BLaER1 treated with 17β-estradiol and CSF1 and Interleukin-3, amounts not matched to agents 10 nM and 100 nM (cell line): Measurements from ENCODE around the gene PLA2G4D.

Source experiments
- H3K27ac ChIP-seq, 11 experiments: shearing (Covaris generic); formaldehyde crosslinking; 2 replicates each; pipeline ENCODE4 v1.8.1; 2022
- H3K27me3 ChIP-seq, 11 experiments: shearing (Covaris generic); formaldehyde crosslinking; 2 replicates each; pipeline ENCODE4 v1.8.1; 2022
- H3K36me3 ChIP-seq, 11 experiments: shearing (Covaris generic); formaldehyde crosslinking; 2 replicates each; pipeline ENCODE4 v1.8.1; 2022
- H3K4me1 ChIP-seq, 10 experiments: shearing (Covaris generic); formaldehyde crosslinking; 2 replicates each; pipeline ENCODE4 v1.8.1; 2022
- H3K4me2 ChIP-seq, 11 experiments: shearing (Covaris generic); formaldehyde crosslinking; 2 replicates each; pipeline ENCODE4 v1.8.1; 2022
- H3K4me3 ChIP-seq, 10 experiments: shearing (Covaris generic); formaldehyde crosslinking; 2 replicates each; pipeline ENCODE4 v1.8.1; 2022
- H3K9ac ChIP-seq, 11 experiments: shearing (Covaris generic); formaldehyde crosslinking; 2 replicates each; pipeline ENCODE4 v1.8.1; 2022
- H3K9me3 ChIP-seq, 11 experiments: shearing (Covaris generic); formaldehyde crosslinking; replicated peaks in 1 of 11; 2 replicates each; pipeline ENCODE4 v1.8.1; 2022
- H4K20me1 ChIP-seq, 11 experiments: shearing (Covaris generic); formaldehyde crosslinking; 2 replicates each; pipeline ENCODE4 v1.8.1; 2022
- Cebpa-rat ChIP-seq, 11 experiments: shearing (Covaris generic); IDR thresholded peaks; 2 replicates each; pipeline ENCODE4 v1.8.1; 2022

The PLA2G4D gene

GRCh38 chr15:42066764-42067415, 27.5 kb downstream of the PLA2G4D start:
- no peak overlapping the region for H3K9ac ChIP-seq
- peak overlapping the region in 1 of 11 experiments; percentile 17; a peak in 1 of 22 replicates for H3K4me2 ChIP-seq
- H4K20me1 ChIP-seq: no peaks in the 10 kb centered on the region
- H3K27ac ChIP-seq: no peak overlapping the region
- peaks cover 6 to 22% (median 19%) of the 10 kb centered on the region in 10 experiments; a peak in 18 of 20 replicates for H3K4me1 ChIP-seq
- H3K27me3 ChIP-seq: no peaks in the 10 kb centered on the region
- 0 out of 22 replicates have a peak, but pooled peaks cover 0 to 9% (median 0%) of the 10 kb centered on the region in 11 experiments for H3K9me3 ChIP-seq
- no peak overlapping the region for H3K4me3 ChIP-seq
- no peak for TF ChIP-seq Cebpa-rat (IDR thresholded peaks at IDR 0.05)
- H3K36me3 ChIP-seq: no peaks in the 10 kb centered on the region

GRCh38 chr15:42065468-42065867, 28.9 kb downstream of the PLA2G4D start:
- H3K9ac ChIP-seq: peak overlapping the region in 2 of 11 experiments; percentile 21 to 30; a peak in 1 of 22 replicates
- no peak for TF ChIP-seq Cebpa-rat (IDR thresholded peaks at IDR 0.05)
- H3K9me3 ChIP-seq: 0 out of 22 replicates have a peak, but pooled peaks cover 0 to 9% (median 0%) of the 10 kb centered on the region in 11 experiments
- H3K4me1 ChIP-seq: peaks cover 6 to 13% (median 11%) of the 10 kb centered on the region in 10 experiments; a peak in 18 of 20 replicates
- H3K36me3 ChIP-seq: no peaks in the 10 kb centered on the region
- H3K27ac ChIP-seq: no peak overlapping the region
- H3K4me3 ChIP-seq: no peak overlapping the region
- H3K4me2 ChIP-seq: peak overlapping the region in 10 of 11 experiments; percentile 32 to 64 (median 52); a peak in 20 of 22 replicates
- no peaks in the 10 kb centered on the region for H4K20me1 ChIP-seq
- no peaks in the 10 kb centered on the region for H3K27me3 ChIP-seq

DNA sequence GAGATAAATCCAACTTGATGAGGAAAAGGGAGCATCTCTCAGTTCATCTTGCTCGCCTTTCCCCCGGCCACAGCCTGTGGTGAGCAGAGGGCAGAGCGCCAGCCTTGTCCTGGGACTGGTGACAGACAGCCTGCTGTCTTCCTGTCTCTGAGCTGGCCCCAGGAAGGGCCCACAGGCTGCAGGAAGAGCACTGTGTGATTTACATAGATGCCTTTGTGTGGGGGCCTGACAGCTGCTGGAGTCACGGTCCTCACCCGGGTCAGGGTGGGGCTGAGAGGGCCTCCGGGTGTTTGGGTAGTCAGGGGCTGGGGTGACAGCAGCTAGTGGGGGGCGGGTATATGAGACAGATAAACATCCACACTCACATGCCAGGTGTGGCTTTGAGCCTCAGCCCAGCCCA, 29.3 kb downstream of the PLA2G4D start:
- no peak overlapping the region for H3K4me3 ChIP-seq
- H3K4me2 ChIP-seq: peak overlapping the region in 10 of 11 experiments; percentile 32 to 64 (median 52); a peak in 20 of 22 replicates
- peaks cover 9 to 15% (median 13%) of the 10 kb centered on the region in 10 experiments for H3K4me1 ChIP-seq
- TF ChIP-seq Cebpa-rat (IDR thresholded peaks at IDR 0.05): no peak
- H3K27me3 ChIP-seq: no peaks in the 10 kb centered on the region
- 0 out of 22 replicates have a peak, but pooled peaks cover 0 to 9% (median 0%) of the 10 kb centered on the region in 11 experiments for H3K9me3 ChIP-seq
- peak overlapping the region in 2 of 11 experiments; percentile 21 to 30; a peak in 1 of 22 replicates for H3K9ac ChIP-seq
- H3K27ac ChIP-seq: no peak overlapping the region; a peak in 1 of 22 replicates
- H4K20me1 ChIP-seq: no peaks in the 10 kb centered on the region
- H3K36me3 ChIP-seq: no peaks in the 10 kb centered on the region

DNA sequence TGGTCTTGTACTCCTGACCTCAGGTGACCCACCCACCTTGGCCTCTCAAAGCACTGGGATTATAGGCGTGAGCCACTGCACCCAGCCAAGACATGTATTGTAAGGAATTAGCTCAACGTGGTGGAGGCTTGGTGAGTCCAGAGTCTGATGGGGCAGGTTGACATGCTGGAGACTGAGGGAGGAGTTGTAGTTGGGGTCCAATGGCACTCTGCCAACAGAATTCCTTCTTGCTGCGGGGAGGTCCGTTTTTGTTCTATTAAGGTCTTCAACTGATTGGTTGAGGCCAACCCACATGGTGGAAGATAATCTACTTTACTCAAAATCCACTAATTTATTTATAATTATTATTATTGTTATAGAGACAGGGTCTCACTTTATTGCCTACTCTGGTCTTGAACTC, 30.1 kb downstream of the PLA2G4D start:
- H3K27me3 ChIP-seq: no peaks in the 10 kb centered on the region
- H3K27ac ChIP-seq: no peak overlapping the region
- 0 out of 22 replicates have a peak, but pooled peaks cover 0 to 9% (median 0%) of the 10 kb centered on the region in 11 experiments for H3K9me3 ChIP-seq
- no peak for TF ChIP-seq Cebpa-rat (IDR thresholded peaks at IDR 0.05)
- peak overlapping the region in 1 of 11 experiments; percentile 32; a peak in 1 of 22 replicates for H3K4me2 ChIP-seq
- H3K36me3 ChIP-seq: no peaks in the 10 kb centered on the region
- peaks cover 9 to 18% (median 13%) of the 10 kb centered on the region in 10 experiments for H3K4me1 ChIP-seq
- no peak overlapping the region for H3K4me3 ChIP-seq
- no peaks in the 10 kb centered on the region for H4K20me1 ChIP-seq
- no peak overlapping the region for H3K9ac ChIP-seq

DNA sequence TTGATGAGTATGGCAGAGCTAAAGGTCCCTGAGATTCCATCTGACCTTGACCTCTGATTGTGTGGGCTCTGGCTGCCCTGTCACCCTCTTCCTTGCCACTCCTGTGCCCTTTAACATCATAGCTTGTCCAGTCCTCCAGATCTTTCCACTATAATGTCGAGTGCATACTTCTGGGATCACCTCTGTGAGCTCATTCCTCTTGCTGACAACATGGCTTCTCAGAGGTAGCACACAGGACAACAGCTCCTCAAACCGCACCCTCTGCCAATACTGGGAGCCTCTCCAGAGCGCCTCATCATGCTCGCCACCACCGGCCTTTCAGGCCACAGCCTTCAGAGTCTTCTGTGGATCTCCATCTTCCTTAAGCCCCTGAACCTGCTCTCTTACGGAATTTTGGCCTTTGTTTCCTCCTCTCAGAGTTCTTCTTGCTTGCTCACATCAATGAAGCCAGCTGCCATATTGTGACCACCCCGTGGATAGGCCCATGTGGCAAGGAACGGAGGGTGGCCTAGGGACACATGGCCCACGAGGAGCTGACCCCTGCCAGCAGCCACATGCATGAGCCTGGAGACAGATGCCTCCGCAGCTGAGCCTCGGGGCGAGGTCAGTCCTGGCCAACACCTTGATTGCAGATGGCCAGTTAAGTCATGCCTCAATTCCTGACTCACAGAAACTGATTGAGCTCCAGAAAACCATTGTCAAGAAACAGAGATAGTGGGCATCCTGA, 31.1 kb downstream of the PLA2G4D start:
- Histone ChIP-seq H3K36me3 (no peaks in the 10 kb centered on the region), H3K27ac (no peak overlapping the region), H4K20me1 (no peaks in the 10 kb centered on the region), H3K27me3 (no peaks in the 10 kb centered on the region), H3K9me3 (0 out of 22 replicates have a peak, but pooled peaks cover 0 to 9% (median 0%) of the 10 kb centered on the region in 11 experiments), H3K9ac (no peak overlapping the region), H3K4me3 (no peak overlapping the region), H3K4me1 (peaks cover 9 to 18% (median 13%) of the 10 kb centered on the region in 10 experiments), H3K4me2 (no peak overlapping the region)
- no peak for TF ChIP-seq Cebpa-rat (IDR thresholded peaks at IDR 0.05)

- Histone ChIP-seq H3K4me1 (peaks cover 9 to 18% (median 13%) of the 10 kb centered on the region in 10 experiments), H4K20me1 (no peaks in the 10 kb centered on the region), H3K4me2 (no peak overlapping the region), H3K27ac (no peak overlapping the region), H3K9ac (no peak overlapping the region), H3K9me3 (0 out of 22 replicates have a peak, but pooled peaks cover 0 to 4% (median 0%) of the 10 kb centered on the region in 11 experiments), H3K27me3 (no peaks in the 10 kb centered on the region), H3K36me3 (no peaks in the 10 kb centered on the region), H3K4me3 (no peak overlapping the region)
- TF ChIP-seq Cebpa-rat (IDR thresholded peaks at IDR 0.05): no peak
These were observed 32.0 kb downstream of the PLA2G4D start for GRCh38 chr15:42062284-42062806.

- H3K4me2 ChIP-seq: no peak overlapping the region
- no peaks in the 10 kb centered on the region for H4K20me1 ChIP-seq
- H3K4me1 ChIP-seq: peaks cover 10 to 25% (median 16%) of the 10 kb centered on the region in 10 experiments
- H3K9ac ChIP-seq: no peak overlapping the region
- no peaks in the 10 kb centered on the region for H3K9me3 ChIP-seq
- no peak overlapping the region for H3K27ac ChIP-seq
- H3K4me3 ChIP-seq: no peak overlapping the region
- no peak for TF ChIP-seq Cebpa-rat (IDR thresholded peaks at IDR 0.05)
- no peaks in the 10 kb centered on the region for H3K36me3 ChIP-seq
- no peaks in the 10 kb centered on the region; a peak in 1 of 22 replicates for H3K27me3 ChIP-seq
These were observed 33.6 kb downstream of the PLA2G4D start for GRCh38 chr15:42060797-42061196.

- peak overlapping the region in 2 of 11 experiments; percentile 2 to 36; a peak in 2 of 22 replicates for H3K4me2 ChIP-seq
- no peaks in the 10 kb centered on the region for H4K20me1 ChIP-seq
- peaks cover 8 to 23% (median 13%) of the 10 kb centered on the region in 10 experiments for H3K4me1 ChIP-seq
- no peak overlapping the region for H3K9ac ChIP-seq
- no peaks in the 10 kb centered on the region for H3K36me3 ChIP-seq
- H3K27ac ChIP-seq: no peak overlapping the region
- no peak overlapping the region for H3K4me3 ChIP-seq
- no peaks in the 10 kb centered on the region for H3K9me3 ChIP-seq
- TF ChIP-seq Cebpa-rat (IDR thresholded peaks at IDR 0.05): no peak
- H3K27me3 ChIP-seq: no peaks in the 10 kb centered on the region; a peak in 1 of 22 replicates
These were observed 33.9 kb downstream of the PLA2G4D start for GRCh38 chr15:42060477-42060763.
